ENCODE data around the gene TRAF3IP1. TPM values are rescaled to one million over a fixed set of nuclear protein-coding genes. Genes with fewer than 3 reads are reported as not detected.

The TRAF3IP1 gene
- total and polyA plus RNA-seq, 2 of the 13 experiments (the other 11 are each of a cell fraction or from before 2014, with no cell fraction given), result 4.1 to 12.9 TPM

GRCh38 chr2:238441262-238442114 is 121.2 kb downstream of the TRAF3IP1 start (continued):
- no peak for TF ChIP-seq TOE1 (CRISPR knock-in tag; IDR thresholded peaks at IDR 0.05)
- peak; percentile 55; the same call in 1 of the 2 replicates for TF ChIP-seq DRAP1 (CRISPR knock-in tag; IDR thresholded peaks at IDR 0.05)
- TF ChIP-seq FOXM1 (CRISPR knock-in tag; IDR thresholded peaks at IDR 0.05), result no peak
- no peak for TF ChIP-seq KDM1A (CRISPR knock-in tag; IDR thresholded peaks at IDR 0.05)
- TF ChIP-seq NCOA5 (CRISPR knock-in tag; IDR thresholded peaks at IDR 0.05), result no peak
- peak; percentile 87; the same call in 1 of the 2 replicates for TF ChIP-seq ZNF839 (CRISPR knock-in tag; IDR thresholded peaks at IDR 0.05; ENCODE audit: borderline replicate concordance)
- TF ChIP-seq PAXIP1 (CRISPR knock-in tag; conservative IDR thresholded peaks at IDR 0.05), result peak; percentile 97
- TF ChIP-seq ELF1 (CRISPR knock-in tag; IDR thresholded peaks at IDR 0.05), result peak; percentile 47; the same call in 1 of the 2 replicates
- TF ChIP-seq SMAD9 (CRISPR knock-in tag; IDR thresholded peaks at IDR 0.05), result no peak
- no peak for TF ChIP-seq HDAC6 (IDR thresholded peaks at IDR 0.05; ENCODE audit: low read depth, low read length)
- peak; percentile 79; the same call in 1 of the 2 replicates for TF ChIP-seq ZNF83 (CRISPR knock-in tag; IDR thresholded peaks at IDR 0.05; ENCODE audit: borderline replicate concordance)
- TF ChIP-seq IRF9 (CRISPR knock-in tag; IDR thresholded peaks at IDR 0.05; ENCODE audit: borderline replicate concordance), result peak; percentile 69; the same call in 1 of the 2 replicates
- TF ChIP-seq ZNF251 (CRISPR knock-in tag; IDR thresholded peaks at IDR 0.05), result no peak
- peak; percentile 80; the same call in 1 of the 2 replicates for TF ChIP-seq ZNF550 (CRISPR knock-in tag; IDR thresholded peaks at IDR 0.05; ENCODE audit: borderline replicate concordance)
- TF ChIP-seq ETS1 (CRISPR knock-in tag; IDR thresholded peaks at IDR 0.05), result no peak
- TF ChIP-seq ZNF343 (CRISPR knock-in tag; IDR thresholded peaks at IDR 0.05), result peak; percentile 83; the same call in 1 of the 2 replicates
- 0 out of 2 replicates have a peak, but pooled peaks have one; percentile 66 for TF ChIP-seq ETV6 (CRISPR knock-in tag; conservative IDR thresholded peaks at IDR 0.05)
- no peak for TF ChIP-seq ZNF530 (CRISPR knock-in tag; IDR thresholded peaks at IDR 0.05; ENCODE audit: low read depth)
- peak; percentile 67 for TF ChIP-seq NR2F6 (IDR thresholded peaks at IDR 0.05)
- TF ChIP-seq NR2F6 (CRISPR knock-in tag; IDR thresholded peaks at IDR 0.05), result peak; percentile 75
- TF ChIP-seq SNAI1 (CRISPR knock-in tag; IDR thresholded peaks at IDR 0.05; ENCODE audit: borderline replicate concordance), result no peak
- peak; percentile 94 for TF ChIP-seq HDAC2 (CRISPR knock-in tag; IDR thresholded peaks at IDR 0.05)
- TF ChIP-seq RNF2 (conservative IDR thresholded peaks at IDR 0.05; ENCODE audit: low read depth), result no peak
- no peak for TF ChIP-seq GATAD1 (CRISPR knock-in tag; IDR thresholded peaks at IDR 0.05)
